ENCODE results near the gene ASXL2.

ASXL2 gene

GRCh38 chr2:25777077-25777476 lies 101.2 kb downstream of the ASXL2 start:
- no peaks in the 10 kb centered on the region for H3K36me3 ChIP-seq (replicated peaks; ENCODE audit: low read depth, low read length)
- no peak overlapping the region for H3K4me3 ChIP-seq (ENCODE audit: low read length)
- no peaks in the 10 kb centered on the region for H3K9me3 ChIP-seq (ENCODE audit: insufficient read depth, low read length)
- H2AFZ ChIP-seq (ENCODE audit: low read depth, low read length): no peak overlapping the region
- no peak overlapping the region for H3K4me2 ChIP-seq (ENCODE audit: low read length)
- H3K79me2 ChIP-seq (ENCODE audit: low read length): no peaks in the 10 kb centered on the region
- no peaks in the 10 kb centered on the region for H3K27me3 ChIP-seq (ENCODE audit: low read depth, low read length)
- no peak overlapping the region for H3K27ac ChIP-seq (ENCODE audit: low read length)
- no peak overlapping the region for H3K9ac ChIP-seq (ENCODE audit: low read length)
- H4K20me1 ChIP-seq (ENCODE audit: insufficient read depth, low read length): no peaks in the 10 kb centered on the region
- no peak for TF ChIP-seq EZH2phosphoT487 (IDR thresholded peaks at IDR 0.05; ENCODE audit: low read depth)
- TF ChIP-seq CTCF (IDR thresholded peaks at IDR 0.05; ENCODE audit: low read depth, low read length): no peak
- no peaks in the 10 kb centered on the region for H3K4me1 ChIP-seq (ENCODE audit: low read length)

GRCh38 chr2:25772078-25772477 lies 106.2 kb downstream of the ASXL2 start:
- Histone ChIP-seq H3K4me3 (ENCODE audit: low read length) (no peak overlapping the region), H3K79me2 (ENCODE audit: low read length) (no peaks in the 10 kb centered on the region), H3K27me3 (ENCODE audit: low read depth, low read length) (no peaks in the 10 kb centered on the region), H4K20me1 (ENCODE audit: insufficient read depth, low read length) (no peaks in the 10 kb centered on the region), H3K4me1 (ENCODE audit: low read length) (no peaks in the 10 kb centered on the region), H3K4me2 (ENCODE audit: low read length) (no peak overlapping the region), H2AFZ (ENCODE audit: low read depth, low read length) (no peak overlapping the region), H3K36me3 (replicated peaks; ENCODE audit: low read depth, low read length) (peaks cover 7% of the 10 kb centered on the region), H3K9me3 (ENCODE audit: insufficient read depth, low read length) (no peaks in the 10 kb centered on the region), H3K9ac (ENCODE audit: low read length) (no peak overlapping the region), H3K27ac (ENCODE audit: low read length) (no peak overlapping the region)
- TF ChIP-seq CTCF (IDR thresholded peaks at IDR 0.05; ENCODE audit: low read depth, low read length) (no peak), EZH2phosphoT487 (IDR thresholded peaks at IDR 0.05; ENCODE audit: low read depth) (no peak)

GRCh38 chr2:25763575-25763974 lies 114.7 kb downstream of the ASXL2 start:
- Histone ChIP-seq H3K27me3 (ENCODE audit: low read depth, low read length) (no peaks in the 10 kb centered on the region), H4K20me1 (ENCODE audit: insufficient read depth, low read length) (no peaks in the 10 kb centered on the region), H2AFZ (ENCODE audit: low read depth, low read length) (no peak overlapping the region), H3K9ac (ENCODE audit: low read length) (no peak overlapping the region), H3K4me1 (ENCODE audit: low read length) (no peaks in the 10 kb centered on the region), H3K27ac (ENCODE audit: low read length) (no peak overlapping the region), H3K4me3 (ENCODE audit: low read length) (no peak overlapping the region), H3K9me3 (ENCODE audit: insufficient read depth, low read length) (no peaks in the 10 kb centered on the region), H3K36me3 (replicated peaks; ENCODE audit: low read depth, low read length) (peaks cover 17% of the 10 kb centered on the region), H3K79me2 (ENCODE audit: low read length) (no peaks in the 10 kb centered on the region), H3K4me2 (ENCODE audit: low read length) (no peak overlapping the region)
- TF ChIP-seq EZH2phosphoT487 (IDR thresholded peaks at IDR 0.05; ENCODE audit: low read depth) (no peak), CTCF (IDR thresholded peaks at IDR 0.05; ENCODE audit: low read depth, low read length) (no peak)

- H3K36me3 ChIP-seq (replicated peaks; ENCODE audit: low read depth, low read length): peaks cover 14% of the 10 kb centered on the region
- TF ChIP-seq EZH2phosphoT487 (IDR thresholded peaks at IDR 0.05; ENCODE audit: low read depth): no peak
- no peak for TF ChIP-seq CTCF (IDR thresholded peaks at IDR 0.05; ENCODE audit: low read depth, low read length)
These were observed 118.0 kb downstream of the ASXL2 start for GRCh38 chr2:25760297-25760696.

More at GRCh38 chr2:25760297-25760696, 118.0 kb downstream of the ASXL2 start:
- Histone ChIP-seq H3K4me3 (ENCODE audit: low read length) (no peak overlapping the region), H3K4me2 (ENCODE audit: low read length) (no peak overlapping the region), H3K9ac (ENCODE audit: low read length) (no peak overlapping the region), H3K27me3 (ENCODE audit: low read depth, low read length) (no peaks in the 10 kb centered on the region), H2AFZ (ENCODE audit: low read depth, low read length) (no peak overlapping the region), H3K79me2 (ENCODE audit: low read length) (no peaks in the 10 kb centered on the region), H3K9me3 (ENCODE audit: insufficient read depth, low read length) (no peaks in the 10 kb centered on the region), H4K20me1 (ENCODE audit: insufficient read depth, low read length) (no peaks in the 10 kb centered on the region), H3K27ac (ENCODE audit: low read length) (no peak overlapping the region), H3K4me1 (ENCODE audit: low read length) (no peaks in the 10 kb centered on the region)
